Esophagus squamous epithelium (tissue), 4 donors: ENCODE measurements around the gene C12orf43.

Experiments
- POLR2A ChIP-seq, 4 donors: fragments of 450-650 bp; IDR thresholded peaks; one replicate each; pipeline ENCODE4 v1.6.1; 2017; ENCODE audit warnings: antibody characterized with exemption in 4 of 4, mild to moderate bottlenecking in 4 of 4, moderate library complexity in 3 of 4
- TF ChIP-seq, protein P1 (sequence below), 6 experiments: fragments of 450-650 bp in 4 of 6; fragments of 200-600 bp in 2 of 6; sonication (generic) in 2 of 6; IDR thresholded peaks; one replicate each; pipeline ENCODE4 v1.5.1; 2016 to 2019; ENCODE audit warnings: antibody characterized with exemption in 6 of 6, mild to moderate bottlenecking in 4 of 6, moderate library complexity in 4 of 6

DNA sequence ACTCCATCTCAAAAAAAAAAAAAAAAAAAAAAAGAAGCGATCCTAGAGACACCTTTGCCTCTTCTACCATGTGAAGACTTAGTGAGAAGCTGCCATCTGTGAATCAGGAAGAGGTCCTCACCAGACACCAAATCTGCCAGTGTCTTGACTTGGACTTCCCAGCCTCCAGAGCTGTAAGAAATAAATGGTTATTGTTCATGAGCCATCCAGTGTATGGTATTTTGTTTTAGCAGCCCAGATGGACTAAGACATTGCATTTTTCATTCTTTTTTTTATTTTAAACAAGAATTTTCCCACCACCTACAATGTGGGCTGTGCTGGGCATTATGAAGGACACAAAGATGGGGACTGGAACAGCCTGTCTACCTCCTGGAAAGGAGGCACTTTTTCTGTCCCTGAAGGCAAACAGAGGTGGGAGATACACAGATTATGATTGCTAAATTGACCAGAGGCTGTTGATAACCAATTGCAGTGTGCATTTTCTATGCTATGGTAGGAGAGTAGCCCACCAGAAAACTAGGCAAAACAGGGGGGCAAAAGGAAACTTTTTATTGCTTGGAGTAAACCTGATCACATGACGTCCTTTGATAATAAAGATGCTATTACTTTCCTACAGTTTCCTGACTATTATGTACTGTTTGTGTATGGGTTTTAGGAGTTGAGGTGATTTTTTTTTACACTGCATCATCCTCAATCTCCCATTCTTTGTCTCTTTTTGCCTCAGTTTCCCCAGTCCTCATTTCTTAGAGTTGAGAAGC is 2.8 kb upstream of the C12orf43 start:
- TF ChIP-seq, protein P1, sequence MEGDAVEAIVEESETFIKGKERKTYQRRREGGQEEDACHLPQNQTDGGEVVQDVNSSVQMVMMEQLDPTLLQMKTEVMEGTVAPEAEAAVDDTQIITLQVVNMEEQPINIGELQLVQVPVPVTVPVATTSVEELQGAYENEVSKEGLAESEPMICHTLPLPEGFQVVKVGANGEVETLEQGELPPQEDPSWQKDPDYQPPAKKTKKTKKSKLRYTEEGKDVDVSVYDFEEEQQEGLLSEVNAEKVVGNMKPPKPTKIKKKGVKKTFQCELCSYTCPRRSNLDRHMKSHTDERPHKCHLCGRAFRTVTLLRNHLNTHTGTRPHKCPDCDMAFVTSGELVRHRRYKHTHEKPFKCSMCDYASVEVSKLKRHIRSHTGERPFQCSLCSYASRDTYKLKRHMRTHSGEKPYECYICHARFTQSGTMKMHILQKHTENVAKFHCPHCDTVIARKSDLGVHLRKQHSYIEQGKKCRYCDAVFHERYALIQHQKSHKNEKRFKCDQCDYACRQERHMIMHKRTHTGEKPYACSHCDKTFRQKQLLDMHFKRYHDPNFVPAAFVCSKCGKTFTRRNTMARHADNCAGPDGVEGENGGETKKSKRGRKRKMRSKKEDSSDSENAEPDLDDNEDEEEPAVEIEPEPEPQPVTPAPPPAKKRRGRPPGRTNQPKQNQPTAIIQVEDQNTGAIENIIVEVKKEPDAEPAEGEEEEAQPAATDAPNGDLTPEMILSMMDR (IDR thresholded peaks at IDR 0.05), result no peak
- no peak for TF ChIP-seq POLR2A (IDR thresholded peaks at IDR 0.05)
